GM12878 (cell line): Measurements from ENCODE around the gene GSC2. TPM values are rescaled to one million over a fixed set of nuclear protein-coding genes. Genes with fewer than 3 reads are reported as not detected.

ENCODE experiments used
- ATAC-seq: fragments of 200-7000 bp; cut with Tn5 transposase; 3 replicates; pipeline ENCODE4 v1.9.1; 2020; ENCODE audit warnings: mild to moderate bottlenecking, moderate library complexity
- BruUV-seq: library from RNA; stranded (reverse); fragments of 400-500 nt; replicated peaks from 2 replicates; lab custom pipeline; 2021; lab: Mats Ljungman, UMichigan
- CTCF ChIA-PET: fragments of 300-600 bp; sonication (Branson Sonifier 250); formaldehyde crosslinking; extraction: SDS; loops from one replicate; lab custom pipeline; 2021; ENCODE audit warnings: inconsistent platforms; lab: Yijun Ruan, JAX
- POLR2A ChIA-PET: fragments of 350-600 bp; formaldehyde crosslinking; extraction: SDS; loops from one replicate; lab custom pipeline; 2021; ENCODE audit warnings: inconsistent platforms; lab: Charles Lee
- RAD21 ChIA-PET: fragments of 300-600 bp; sonication (Branson Sonifier 250); formaldehyde crosslinking; loops from one replicate; lab custom pipeline; 2023; ENCODE audit warnings: antibody characterized with exemption; ENCODE audit not compliant: unreplicated experiment; lab: Charles Lee
- SMC1A ChIA-PET: fragments of 300-600 bp; sonication (Branson Sonifier 250); formaldehyde crosslinking; loops from one replicate; lab custom pipeline; 2023; ENCODE audit not compliant: unreplicated experiment, uncharacterized antibody; lab: Charles Lee
- DNase-seq: peaks from one replicate; pipeline ENCODE4 v3.0.0-alpha.2; 2011; ENCODE audit warnings: low read depth, low spot score
- FAIRE-seq: peaks from 3 replicates; lab custom pipeline; 2011; peaks lifted over from hg19 to GRCh38; lab: Jason Lieb, UNC
- H2AFZ ChIP-seq: 2 replicates; pipeline ENCODE4 v1.6.0; 2011; ENCODE audit warnings: low read depth, low read length, control low read depth; ENCODE audit not compliant: control insufficient read depth
- H3K27ac ChIP-seq: 2 replicates; pipeline ENCODE4 v1.5.1; 2011; ENCODE audit warnings: control low read depth; ENCODE audit not compliant: control insufficient read depth, insufficient read depth
- H3K27me3 ChIP-seq, 2 experiments: replicated peaks in 1 of 2; 2 replicates each; pipeline versions ENCODE4 v1.6.0 to v1.6.1; 2011; ENCODE audit warnings: low read length in 1 of 2; ENCODE audit not compliant: control insufficient read depth in 2 of 2, insufficient read depth in 2 of 2
- H3K36me3 ChIP-seq, 2 experiments: 2 replicates each; pipeline ENCODE4 v1.5.1; 2011; ENCODE audit warnings: low read length in 1 of 2; ENCODE audit not compliant: control insufficient read depth in 2 of 2, insufficient read depth in 2 of 2
- H3K4me1 ChIP-seq: 2 replicates; pipeline ENCODE4 v1.6.1; 2011; ENCODE audit warnings: mild to moderate bottlenecking, low read length, moderate library complexity, mixed read lengths; ENCODE audit not compliant: control insufficient read depth, insufficient read depth
- H3K4me2 ChIP-seq: 2 replicates; pipeline ENCODE4 v1.6.0; 2011; ENCODE audit warnings: control low read depth; ENCODE audit not compliant: control insufficient read depth, insufficient read depth
- H3K4me3 ChIP-seq: fragments of 200-600 bp; sonication (generic); 2 replicates; pipeline ENCODE4 v1.5.1; 2016
- H3K79me2 ChIP-seq: 2 replicates; pipeline ENCODE4 v1.6.0; 2011; ENCODE audit warnings: low read length; ENCODE audit not compliant: control insufficient read depth, insufficient read depth
- H3K9ac ChIP-seq: 2 replicates; pipeline ENCODE4 v1.8.0; 2011; ENCODE audit warnings: low read length, control low read depth, mixed read lengths; ENCODE audit not compliant: control insufficient read depth, insufficient read depth
- H3K9me3 ChIP-seq: replicated peaks from 3 replicates; pipeline ENCODE4 v1.5.1; 2011; ENCODE audit warnings: mild to moderate bottlenecking, low read length; ENCODE audit not compliant: control insufficient read depth, insufficient read depth
- H4K20me1 ChIP-seq: 2 replicates; pipeline ENCODE4 v1.6.0; 2011; ENCODE audit not compliant: control insufficient read depth, insufficient read depth
- CHD2 ChIP-seq: IDR thresholded peaks from 2 replicates; pipeline ENCODE4 v1.6.1; 2011; ENCODE audit warnings: low read depth, low read length, improper control_type of control experiment, borderline replicate concordance
- HDAC2 ChIP-seq: fragments of 200-600 bp; sonication (generic); IDR thresholded peaks from 2 replicates; pipeline ENCODE4 v1.6.1; 2017
- RUNX3 ChIP-seq: IDR thresholded peaks from 2 replicates; pipeline ENCODE4 v1.6.1; 2012; ENCODE audit warnings: low read length, inconsistent platforms
- ZNF384 ChIP-seq: IDR thresholded peaks from 2 replicates; pipeline ENCODE4 v1.6.1; 2012; ENCODE audit warnings: low read depth, mild to moderate bottlenecking, low read length, improper control_type of control experiment, borderline replicate concordance
- WGBS: methylation state at CpG from one replicate; pipeline ENCODE4 v1.1.6; 2016; ENCODE audit warnings: low lambda C conversion rate; ENCODE audit not compliant: insufficient replicate concordance, insufficient coverage; ENCODE audit errors: missing lambda C conversion rate; 5-methylcytosine and 5-hydroxymethylcytosine counted together
- in situ Hi-C: fragments of 300-500 bp; cut with MboI; formaldehyde crosslinking; loops from 9 replicates; pipeline ENCODE4 v1.14.3; 2018; ENCODE audit warnings: mixed read lengths
- intact Hi-C: fragments of 100-400 bp; cut with micrococcal nuclease; formaldehyde crosslinking; loops from one replicate; pipeline ENCODE4 v1.14.2; 2022; ENCODE audit not compliant: unreplicated experiment
- polyA plus RNA-seq, 11 experiments: library from polyadenylated mRNA; depleted of rRNA in 4 of 11; unstranded in 6 of 11; stranded (reverse) in 5 of 11; fragments of >200 nt; fragmentation: Nextera tagmentation in 4 of 11; fragmentation: Illumina TruSeq in 1 of 11; extraction: Ambion mirVana in 4 of 11; extraction: Trizol in 1 of 11; gene quantifications; 1 replicate in 1 of 11; 2 replicates in 10 of 11; pipeline versions ENCODE4 v1.2.1 to v1.2.3, GENCODE V29; 2011 to 2016; ENCODE audit warnings: inconsistent platforms in 2 of 11, missing spikeins in 2 of 11, low read depth in 1 of 11
- total RNA-seq, 4 experiments: library from RNA; depleted of rRNA in 3 of 4; stranded (reverse); fragments of >200 nt in 3 of 4; fragmentation: Illumina TruSeq in 1 of 4; extraction: Trizol in 1 of 4; gene quantifications; 2 replicates each; pipeline versions ENCODE4 v1.2.1 to v1.2.3, GENCODE V29; 2013 to 2021

GSC2 gene
- total and polyA plus RNA-seq, 10 of the 15 experiments (the other 5 are each of a cell fraction or from before 2014, with no cell fraction given) = not detected

GRCh38 chr22:19195796-19196731 lies 46.0 kb upstream of the GSC2 start:
- Histone ChIP-seq H4K20me1 (no peaks in the 10 kb centered on the region), H3K36me3 (no peaks in the 10 kb centered on the region), H3K9me3 (no peaks in the 10 kb centered on the region), H3K4me1 (no peaks in the 10 kb centered on the region; the same call in 1 of the 2 replicates), H2AFZ (no peak overlapping the region), H3K4me3 (no peak overlapping the region), H3K4me2 (no peak overlapping the region), H3K79me2 (no peaks in the 10 kb centered on the region), H3K27ac (no peak overlapping the region), H3K9ac (no peak overlapping the region), H3K27me3 (peaks cover 0 to 7% of the 10 kb centered on the region in 2 experiments; a peak in 2 of 4 replicates)
- SMC1A ChIA-PET = no interaction called here
- 45% methylated on average over 23 of the region's 23 CpGs for WGBS
- no TSS peak for BruUV-seq
- in situ Hi-C loops = no loop called here
- ATAC-seq (peak; percentile 53), DNase-seq (no peak), FAIRE-seq (no peak)
- CTCF ChIA-PET = no interaction called here
- RAD21 ChIA-PET = interaction anchor here (1.4 kb wide), 1 partner anchor 14 kb away, joined by 3 read pairs; no protein-coding TSS in a partner anchor
- TF ChIP-seq RUNX3 = 0 out of 2 replicates have a peak, but pooled peaks have one; percentile 24
- peak; percentile 29; the same call in 1 of the 2 replicates for TF ChIP-seq ZNF384
- TF ChIP-seq CHD2 = no peak
- TF ChIP-seq HDAC2 = no peak
- intact Hi-C loops = no loop called here
- POLR2A ChIA-PET = no interaction called here
